ES-I3 (cell line): Measurements from ENCODE around the gene PARD3B.

ENCODE experiments used
- H3K36me3 ChIP-seq: 2 replicates; pipeline ENCODE4 v1.6.1; 2013; ENCODE audit warnings: mild to moderate bottlenecking, low read length, control low read depth, moderate library complexity; ENCODE audit not compliant: insufficient read depth
- H3K4me1 ChIP-seq: 2 replicates; pipeline ENCODE4 v1.6.1; 2013; ENCODE audit warnings: mild to moderate bottlenecking, control low read depth, low read length; ENCODE audit not compliant: insufficient read depth
- H3K9ac ChIP-seq: 2 replicates; pipeline ENCODE4 v1.6.1; 2013; ENCODE audit warnings: low read depth, mild to moderate bottlenecking, low read length, moderate library complexity
- H3K9me3 ChIP-seq: 2 replicates; pipeline ENCODE4 v1.6.1; 2013; ENCODE audit warnings: mild to moderate bottlenecking, low read length, moderate library complexity; ENCODE audit not compliant: control insufficient read depth, insufficient read depth

PARD3B gene

GRCh38 chr2:204544961-204545860 lies at the start of gene PARD3B:
Gene PARD3B, plus strand, starts transcription at chr2:204545475. Its CDS starts 525 bp downstream, at chr2:204546000.
- peaks cover 13% of the 10 kb centered on the region for H3K4me1 ChIP-seq
- H3K9me3 ChIP-seq: no peaks in the 10 kb centered on the region
- no peaks in the 10 kb centered on the region for H3K36me3 ChIP-seq
- peak within 1 kb of the TSS; percentile 67 for H3K9ac ChIP-seq

GRCh38 chr2:204496779-204497178 lies 48.5 kb upstream of the PARD3B start:
- Histone ChIP-seq H3K9ac (no peak overlapping the region), H3K4me1 (no peaks in the 10 kb centered on the region), H3K9me3 (no peaks in the 10 kb centered on the region), H3K36me3 (no peaks in the 10 kb centered on the region)

GRCh38 chr2:204497855-204498254 lies 47.4 kb upstream of the PARD3B start:
- Histone ChIP-seq H3K9me3 (no peaks in the 10 kb centered on the region), H3K36me3 (no peaks in the 10 kb centered on the region), H3K4me1 (no peaks in the 10 kb centered on the region), H3K9ac (no peak overlapping the region)

GRCh38 chr2:204498291-204498690 lies 47.0 kb upstream of the PARD3B start:
- Histone ChIP-seq H3K9ac (no peak overlapping the region), H3K9me3 (no peaks in the 10 kb centered on the region), H3K36me3 (no peaks in the 10 kb centered on the region), H3K4me1 (no peaks in the 10 kb centered on the region)

GRCh38 chr2:204503869-204504268 lies 41.4 kb upstream of the PARD3B start:
- Histone ChIP-seq H3K9me3 (no peaks in the 10 kb centered on the region), H3K36me3 (no peaks in the 10 kb centered on the region), H3K9ac (no peak overlapping the region), H3K4me1 (no peaks in the 10 kb centered on the region)

- H3K9ac ChIP-seq: no peak overlapping the region
- no peaks in the 10 kb centered on the region for H3K9me3 ChIP-seq
- H3K36me3 ChIP-seq: no peaks in the 10 kb centered on the region
- H3K4me1 ChIP-seq: no peaks in the 10 kb centered on the region
Measured at GRCh38 chr2:204504594-204504993, 40.7 kb upstream of the PARD3B start.

GRCh38 chr2:204505488-204505887 lies 39.8 kb upstream of the PARD3B start:
- H3K9me3 ChIP-seq: no peaks in the 10 kb centered on the region

GRCh38 chr2:204505946-204506345 lies 39.3 kb upstream of the PARD3B start:
- no peak overlapping the region for H3K9ac ChIP-seq
- H3K4me1 ChIP-seq: no peaks in the 10 kb centered on the region
- H3K9me3 ChIP-seq: no peaks in the 10 kb centered on the region
- no peaks in the 10 kb centered on the region for H3K36me3 ChIP-seq

More at GRCh38 chr2:204505488-204505887, 39.8 kb upstream of the PARD3B start:
- no peak overlapping the region for H3K9ac ChIP-seq
- H3K4me1 ChIP-seq: no peaks in the 10 kb centered on the region
- no peaks in the 10 kb centered on the region for H3K36me3 ChIP-seq

- no peak overlapping the region for H3K9ac ChIP-seq
- no peaks in the 10 kb centered on the region for H3K9me3 ChIP-seq
- no peaks in the 10 kb centered on the region for H3K4me1 ChIP-seq
- H3K36me3 ChIP-seq: no peaks in the 10 kb centered on the region
Measured at GRCh38 chr2:204507636-204508035, 37.6 kb upstream of the PARD3B start.

GRCh38 chr2:204510709-204511420 lies 34.4 kb upstream of the PARD3B start:
- H3K36me3 ChIP-seq: no peaks in the 10 kb centered on the region
- no peaks in the 10 kb centered on the region for H3K9me3 ChIP-seq
- no peaks in the 10 kb centered on the region for H3K4me1 ChIP-seq
- H3K9ac ChIP-seq: no peak overlapping the region

- Histone ChIP-seq H3K4me1 (no peaks in the 10 kb centered on the region), H3K9me3 (no peaks in the 10 kb centered on the region), H3K9ac (no peak overlapping the region), H3K36me3 (no peaks in the 10 kb centered on the region)
Measured at GRCh38 chr2:204514439-204514838, 30.8 kb upstream of the PARD3B start.

- H3K4me1 ChIP-seq: peaks cover 3% of the 10 kb centered on the region; the same call in 1 of the 2 replicates
- H3K36me3 ChIP-seq: no peaks in the 10 kb centered on the region
- no peaks in the 10 kb centered on the region for H3K9me3 ChIP-seq
Measured at GRCh38 chr2:204515416-204515815, 29.9 kb upstream of the PARD3B start.

GRCh38 chr2:204517154-204517553 lies 28.1 kb upstream of the PARD3B start:
- Histone ChIP-seq H3K9ac (no peak overlapping the region), H3K9me3 (no peaks in the 10 kb centered on the region), H3K4me1 (peaks cover 3% of the 10 kb centered on the region; the same call in 1 of the 2 replicates), H3K36me3 (no peaks in the 10 kb centered on the region)

More at GRCh38 chr2:204515416-204515815, 29.9 kb upstream of the PARD3B start:
- no peak overlapping the region for H3K9ac ChIP-seq

GRCh38 chr2:204529795-204530463 lies 15.3 kb upstream of the PARD3B start:
- Histone ChIP-seq H3K9ac (no peak overlapping the region), H3K4me1 (no peaks in the 10 kb centered on the region), H3K36me3 (no peaks in the 10 kb centered on the region), H3K9me3 (peaks cover 2% of the 10 kb centered on the region; the same call in 1 of the 2 replicates)
